Astrocyte of the hippocampus (primary cell): ENCODE results near the gene TPI1.
"Not testable (repeated sequence)": the region's sequence is repeated elsewhere in the genome, so short reads cannot be mapped to it uniquely, and the experiment has no call there.

Experiments used
- DNase-seq: peaks from one replicate; pipeline ENCODE4 v3.0.0; 2011; ENCODE audit warnings: low read depth, low spot score

Gene TPI1

DNA sequence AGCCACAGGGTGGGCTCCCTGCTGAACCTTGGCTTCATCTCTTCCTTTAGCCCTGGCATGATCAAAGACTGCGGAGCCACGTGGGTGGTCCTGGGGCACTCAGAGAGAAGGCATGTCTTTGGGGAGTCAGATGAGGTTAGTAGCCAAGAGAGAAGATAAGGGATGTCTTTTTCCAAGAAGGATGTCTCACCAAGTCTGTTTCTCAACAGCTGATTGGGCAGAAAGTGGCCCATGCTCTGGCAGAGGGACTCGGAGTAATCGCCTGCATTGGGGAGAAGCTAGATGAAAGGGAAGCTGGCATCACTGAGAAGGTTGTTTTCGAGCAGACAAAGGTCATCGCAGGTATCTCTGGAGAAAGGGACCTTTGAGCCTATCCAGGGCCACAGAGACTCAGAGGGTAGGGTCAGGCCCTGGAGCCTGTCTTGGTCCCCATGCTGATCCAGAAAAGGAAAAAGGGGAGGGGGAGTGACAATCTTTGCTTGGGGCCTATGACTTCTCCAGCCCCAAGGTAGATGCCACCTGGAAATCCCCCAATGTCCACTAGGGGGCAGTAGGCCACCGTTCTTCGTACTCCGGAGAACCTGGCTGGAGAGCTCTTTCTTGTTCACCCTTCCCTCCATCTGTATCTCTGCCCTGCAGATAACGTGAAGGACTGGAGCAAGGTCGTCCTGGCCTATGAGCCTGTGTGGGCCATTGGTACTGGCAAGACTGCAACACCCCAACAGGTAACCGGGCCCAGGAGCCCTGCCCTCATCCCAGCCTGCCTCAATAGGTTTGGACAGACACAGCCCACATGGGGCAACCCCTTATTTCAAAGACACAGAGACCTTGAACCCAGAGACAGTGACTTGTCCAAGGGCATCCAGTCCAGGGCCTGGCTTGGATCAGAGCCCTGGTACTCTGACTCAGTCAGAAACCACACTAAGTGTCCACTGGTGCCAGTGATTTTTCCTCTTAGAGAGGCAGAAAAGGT lies 2.0 kb downstream of the TPI1 start:
- DNase-seq = peak; percentile 88

DNA sequence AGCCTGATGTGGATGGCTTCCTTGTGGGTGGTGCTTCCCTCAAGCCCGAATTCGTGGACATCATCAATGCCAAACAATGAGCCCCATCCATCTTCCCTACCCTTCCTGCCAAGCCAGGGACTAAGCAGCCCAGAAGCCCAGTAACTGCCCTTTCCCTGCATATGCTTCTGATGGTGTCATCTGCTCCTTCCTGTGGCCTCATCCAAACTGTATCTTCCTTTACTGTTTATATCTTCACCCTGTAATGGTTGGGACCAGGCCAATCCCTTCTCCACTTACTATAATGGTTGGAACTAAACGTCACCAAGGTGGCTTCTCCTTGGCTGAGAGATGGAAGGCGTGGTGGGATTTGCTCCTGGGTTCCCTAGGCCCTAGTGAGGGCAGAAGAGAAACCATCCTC lies 3.0 kb downstream of the TPI1 start:
- DNase-seq = not testable (repeated sequence)

DNA sequence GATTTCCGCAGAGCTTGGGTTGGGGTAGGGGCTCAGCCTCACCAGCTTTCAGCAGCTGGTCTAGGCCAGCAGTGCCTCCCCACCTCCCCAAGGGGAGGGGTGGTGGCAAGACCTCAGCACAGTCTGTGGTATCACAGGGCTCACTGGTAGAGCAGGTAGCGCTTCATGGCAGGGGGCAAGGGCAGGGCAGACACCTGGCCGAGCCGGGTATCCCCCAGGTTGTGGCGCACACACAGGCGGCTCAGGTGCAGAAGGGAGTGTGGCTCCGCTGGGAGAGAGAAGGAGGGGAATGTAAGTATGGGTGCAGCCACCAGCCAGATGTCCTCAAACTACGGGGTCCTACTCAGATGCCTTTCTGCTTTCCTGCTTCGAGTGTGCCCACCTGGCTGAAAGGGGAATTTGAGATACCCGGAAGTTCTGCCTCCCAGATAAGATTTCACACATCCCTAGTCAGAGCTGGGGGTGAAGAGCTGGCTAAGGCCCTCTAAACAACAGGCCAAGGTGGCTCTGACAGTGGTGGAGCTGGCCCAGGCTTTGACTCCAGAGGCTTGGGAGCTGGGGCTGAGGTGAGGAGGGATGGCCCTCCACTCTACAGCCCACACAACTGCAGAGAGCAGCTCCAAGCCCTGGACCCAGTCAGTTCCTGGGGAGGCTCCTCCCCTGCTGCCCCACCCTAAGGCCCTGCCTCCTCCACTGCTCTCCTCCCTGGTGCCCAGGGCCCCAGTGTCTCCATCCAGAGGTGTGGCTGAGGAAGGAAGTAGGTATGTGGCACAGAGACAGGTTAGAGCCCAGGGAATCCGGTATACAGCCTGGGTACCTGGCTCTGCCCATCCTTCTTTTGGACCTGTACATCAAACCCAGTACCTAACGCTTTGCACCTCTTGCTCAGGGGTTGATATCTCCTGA lies 4.0 kb downstream of the TPI1 start:
- no peak for DNase-seq

DNA sequence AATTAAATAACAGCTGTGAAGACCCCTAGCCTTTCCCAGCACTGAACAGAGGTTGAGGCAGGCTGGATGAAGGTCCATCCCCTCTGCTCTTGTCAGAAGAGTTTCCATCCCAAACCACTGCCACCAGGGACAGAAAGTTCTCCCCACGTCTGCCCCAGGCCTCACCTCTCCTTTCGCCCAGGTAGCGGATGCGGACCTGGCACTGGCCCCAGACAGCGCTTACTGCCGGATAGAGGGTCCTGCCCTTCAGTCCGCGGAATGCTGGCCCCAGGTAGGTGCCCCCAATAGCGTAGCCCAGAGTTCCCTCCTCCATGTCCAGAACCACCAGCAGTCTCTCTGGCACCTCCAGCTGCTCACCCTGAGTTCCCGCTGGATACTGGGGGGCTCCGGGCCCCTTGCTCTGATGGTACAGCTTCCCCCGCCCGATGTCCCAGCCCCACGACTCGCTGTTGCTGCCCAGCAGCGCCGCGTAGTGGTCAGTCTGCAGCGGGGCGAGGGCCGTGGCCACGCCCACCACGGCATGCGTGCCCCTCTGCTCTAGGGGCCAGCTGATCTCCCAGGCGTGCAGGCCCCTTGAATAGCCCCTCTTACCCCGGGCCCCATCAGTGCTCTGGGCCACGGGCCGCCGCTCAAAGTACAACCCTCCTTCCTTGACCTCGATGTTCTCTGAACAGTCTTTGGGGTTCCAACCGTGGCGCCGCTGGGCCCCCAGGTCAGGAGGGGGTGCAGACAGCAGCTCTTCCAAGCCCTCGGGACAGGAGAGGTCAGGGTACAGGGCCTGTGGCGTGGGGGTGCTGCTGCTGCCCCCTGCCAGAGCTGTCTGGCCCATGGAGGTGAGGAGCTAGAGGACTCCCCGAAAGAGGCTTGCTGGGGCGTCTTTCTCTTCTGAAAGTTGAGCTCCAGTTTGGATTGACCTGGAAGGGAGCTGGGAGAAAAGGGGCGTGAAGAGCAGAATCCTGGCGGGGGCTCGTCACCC lies 5.0 kb downstream of the TPI1 start:
- peak; percentile 93 for DNase-seq

DNA sequence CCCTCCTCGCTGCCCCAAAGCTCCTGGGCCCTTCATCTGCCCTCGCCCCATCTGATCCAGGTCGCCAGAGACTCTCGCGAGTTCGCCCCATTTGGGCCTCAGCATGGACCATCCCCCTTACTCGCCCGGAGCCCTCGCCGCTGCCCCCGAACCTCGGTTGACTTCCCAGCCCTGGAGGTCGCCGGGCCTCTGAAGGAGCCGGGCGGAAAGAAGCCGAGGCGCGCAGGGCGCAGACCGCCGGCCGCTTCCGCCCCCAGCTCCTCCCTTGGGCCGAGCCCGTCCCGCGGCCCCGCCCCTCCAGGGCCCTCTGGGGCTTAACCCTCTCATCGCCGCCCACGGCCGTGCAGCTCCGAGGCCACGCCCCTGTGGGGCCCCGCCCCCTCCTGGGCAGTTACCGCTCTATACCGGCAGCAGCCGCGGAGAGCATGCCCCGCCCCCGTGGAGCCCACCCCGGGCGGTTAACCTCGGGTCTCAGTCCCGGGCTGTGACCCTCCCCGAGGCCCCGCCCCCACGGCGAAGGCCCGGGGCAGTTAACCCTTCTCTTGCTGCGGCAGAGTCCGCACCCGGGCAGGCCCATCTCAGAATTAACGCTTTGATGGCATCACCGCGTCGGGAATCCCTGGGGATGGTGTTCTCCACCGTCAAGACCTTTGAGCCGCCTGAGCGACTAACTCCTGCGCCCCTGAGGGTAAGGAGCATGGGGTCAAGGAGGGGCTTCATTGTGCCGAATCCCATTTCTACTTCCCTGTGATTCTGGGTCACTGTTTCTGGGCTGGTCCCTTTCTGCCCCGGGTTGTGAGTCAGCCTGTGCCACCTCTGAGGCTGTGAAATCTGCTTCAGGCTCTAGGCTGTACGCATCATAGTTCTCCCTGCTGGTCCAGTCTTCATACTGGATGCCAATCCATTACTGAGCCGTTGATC lies 6.0 kb downstream of the TPI1 start, which contains the start of gene SPSB2:
Gene SPSB2 (minus strand): TSS at position 210 of the 921 bp plus-strand sequence. CDS start 402 bp downstream, outside the sequence.
- peak; percentile 99 for DNase-seq

DNA sequence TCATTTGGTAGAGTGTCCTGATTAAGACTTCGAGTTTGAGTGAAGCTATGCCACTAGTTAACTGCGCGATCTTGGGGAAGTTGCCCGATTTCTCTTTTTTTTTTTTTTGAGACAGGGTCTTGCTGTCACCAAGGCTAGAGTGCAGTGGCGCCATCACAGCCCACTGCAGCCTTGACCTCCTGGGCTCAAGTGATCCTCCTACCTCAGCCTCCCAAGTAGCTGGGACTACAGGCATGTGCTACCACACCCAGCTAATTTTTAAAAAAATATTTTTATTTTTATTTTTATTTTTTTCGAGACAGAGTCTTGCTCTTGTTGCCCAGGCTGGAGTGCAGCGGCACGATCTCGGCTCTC lies 6.7 kb downstream of the TPI1 start:
- not testable (repeated sequence) for DNase-seq

DNA sequence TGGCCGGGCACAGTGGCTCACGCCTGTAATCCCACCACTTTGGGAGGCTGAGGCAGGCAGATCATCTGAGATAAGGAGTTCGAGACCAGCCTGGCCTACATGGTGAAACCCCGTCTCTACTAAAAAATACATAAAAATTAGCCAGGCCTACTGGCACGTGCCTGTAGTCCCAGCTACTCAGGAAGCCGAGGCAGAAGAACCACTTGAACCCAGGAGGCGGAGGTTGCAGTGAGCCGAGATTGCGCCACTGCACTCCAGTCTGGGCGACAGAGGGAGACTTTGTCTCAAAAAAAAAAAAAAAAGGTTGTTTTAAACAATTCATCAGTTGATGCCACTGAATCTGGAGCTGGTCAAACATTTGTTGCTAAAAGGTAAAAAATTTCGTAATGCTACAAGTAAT lies 12.5 kb downstream of the TPI1 start:
- not testable (repeated sequence) for DNase-seq

DNA sequence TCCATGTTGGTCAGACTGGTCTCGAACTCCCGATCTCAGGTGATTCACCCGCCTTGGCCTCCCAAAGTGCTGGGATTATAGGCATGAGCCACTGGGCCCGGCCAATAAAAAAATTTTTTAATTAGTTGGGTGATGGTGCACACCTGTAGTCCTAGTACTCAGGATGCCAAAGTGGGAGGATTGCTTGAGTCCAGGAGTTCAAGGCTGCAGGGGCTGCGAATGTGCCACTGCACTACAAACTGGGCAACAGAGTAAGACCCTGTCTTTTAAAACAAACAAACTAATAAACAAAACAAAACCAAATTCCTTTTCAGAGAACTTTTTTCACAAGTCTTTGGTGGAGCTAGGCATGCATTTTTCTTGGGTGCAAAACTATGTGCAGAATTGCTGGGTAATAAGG lies 15.9 kb downstream of the TPI1 start:
- DNase-seq = no peak

DNA sequence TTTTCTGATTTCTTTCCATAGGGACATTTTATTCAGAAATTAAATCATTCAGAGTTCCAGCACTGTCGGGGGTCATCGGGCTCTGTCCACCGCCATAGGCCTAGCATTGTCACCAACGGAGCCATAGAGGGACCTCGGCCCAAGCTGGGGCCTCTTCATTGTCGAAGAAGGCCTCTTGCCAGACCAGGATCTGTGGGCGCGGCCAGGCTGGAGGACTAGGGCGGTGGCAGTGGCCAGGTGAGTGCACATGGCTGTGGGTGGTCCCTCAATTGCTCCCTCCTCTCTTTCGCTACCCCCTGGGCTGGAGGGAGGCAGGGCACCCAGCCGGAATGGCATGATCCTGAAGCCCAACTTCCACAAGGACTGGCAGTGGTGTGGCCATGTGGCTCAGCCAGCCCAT lies 16.4 kb downstream of the TPI1 start:
- no peak for DNase-seq

DNA sequence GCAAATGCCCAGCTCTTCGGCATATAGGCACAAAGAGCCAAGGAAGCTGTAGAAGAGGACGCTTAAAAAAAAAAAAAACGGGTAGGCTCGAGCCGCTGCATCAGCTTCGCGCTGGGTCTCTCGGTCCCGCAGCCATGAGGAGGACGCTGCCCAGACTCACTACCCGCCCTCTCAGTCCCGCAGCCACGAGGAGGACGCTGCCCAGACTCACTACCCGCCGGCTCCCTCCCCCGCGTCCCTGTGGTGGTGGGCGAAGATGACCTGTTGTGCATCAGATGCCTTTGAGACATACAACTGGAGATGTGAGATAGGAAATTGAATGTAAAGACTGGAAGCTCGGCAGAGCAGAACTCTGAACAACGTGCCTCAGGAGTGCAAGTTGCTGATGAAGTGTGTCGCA lies 17.2 kb downstream of the TPI1 start:
- no peak for DNase-seq

DNA sequence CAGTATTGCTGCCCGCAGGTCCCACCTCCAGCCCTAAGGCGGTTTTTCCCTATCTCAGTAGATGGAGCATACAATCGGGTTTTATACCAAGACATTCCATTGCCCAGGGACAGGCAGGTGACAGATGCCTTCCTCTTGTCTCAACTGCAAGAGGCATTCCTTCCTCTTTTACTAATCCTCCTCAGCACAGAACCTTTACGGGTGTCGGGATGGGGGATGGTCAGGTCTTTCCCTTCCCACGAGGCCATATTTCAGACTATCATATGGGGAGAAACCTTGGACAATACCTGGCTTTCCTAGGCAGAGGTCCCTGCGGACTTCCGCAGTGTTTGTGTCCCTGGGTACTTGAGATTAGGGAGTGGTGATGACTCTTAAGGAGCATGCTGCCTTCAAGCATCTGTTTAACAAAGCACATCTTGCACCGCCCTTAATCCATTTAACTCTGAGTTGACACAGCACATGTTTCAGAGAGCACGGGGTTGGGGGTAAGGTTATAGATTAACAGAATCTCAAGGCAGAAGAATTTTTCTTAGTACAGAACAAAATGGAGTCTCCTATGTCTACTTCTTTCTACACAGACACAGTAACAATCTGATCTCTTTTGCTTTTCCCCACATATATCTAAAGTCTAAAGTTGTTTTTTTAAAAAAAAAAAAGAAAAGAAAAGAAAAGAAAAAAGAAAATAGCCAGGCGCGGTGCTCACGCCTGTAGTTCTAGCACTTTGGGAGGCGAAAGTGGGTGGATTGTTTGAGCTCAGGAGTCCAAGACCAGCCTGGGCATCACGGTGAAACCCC lies 19.1 kb downstream of the TPI1 start:
- DNase-seq = not testable (repeated sequence)

DNA sequence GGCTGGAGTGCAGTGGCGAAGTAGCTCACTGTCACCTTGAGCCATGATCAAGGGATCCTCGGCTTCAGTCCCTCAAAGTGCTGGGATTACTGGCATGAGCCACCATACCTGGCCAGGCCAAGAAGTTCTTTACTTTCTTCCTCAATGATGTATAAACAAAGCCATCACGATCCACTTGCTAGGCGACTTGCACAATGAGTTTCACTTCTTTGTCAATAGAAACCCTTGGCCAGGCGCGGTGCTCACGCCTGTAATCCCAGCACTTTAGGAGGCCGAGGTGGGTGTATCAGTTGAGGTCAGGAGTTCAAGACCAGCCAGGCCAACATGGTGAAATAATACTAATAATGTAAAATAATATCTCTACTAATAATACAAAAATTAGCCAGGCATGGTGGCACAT lies 20.1 kb downstream of the TPI1 start:
- no peak for DNase-seq

DNA sequence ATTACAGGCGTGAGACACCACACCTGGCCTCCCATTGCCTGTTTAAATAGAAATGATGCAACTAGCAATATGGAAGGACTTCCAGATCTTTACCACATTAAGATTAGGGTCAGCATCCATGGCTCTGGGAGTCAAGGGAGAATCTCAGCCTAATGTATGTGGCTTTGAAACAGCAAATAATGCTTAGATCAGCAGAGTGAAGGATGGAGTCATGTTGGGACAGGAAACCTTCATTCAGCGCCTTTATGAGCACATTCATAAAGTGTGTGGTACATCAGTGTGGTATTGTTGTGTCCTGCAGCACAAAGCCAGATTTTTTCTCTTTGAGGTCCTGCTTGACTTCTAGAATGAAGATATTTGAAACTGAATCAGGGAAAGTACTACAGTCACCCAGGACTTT lies 21.0 kb downstream of the TPI1 start:
- DNase-seq = no peak

DNA sequence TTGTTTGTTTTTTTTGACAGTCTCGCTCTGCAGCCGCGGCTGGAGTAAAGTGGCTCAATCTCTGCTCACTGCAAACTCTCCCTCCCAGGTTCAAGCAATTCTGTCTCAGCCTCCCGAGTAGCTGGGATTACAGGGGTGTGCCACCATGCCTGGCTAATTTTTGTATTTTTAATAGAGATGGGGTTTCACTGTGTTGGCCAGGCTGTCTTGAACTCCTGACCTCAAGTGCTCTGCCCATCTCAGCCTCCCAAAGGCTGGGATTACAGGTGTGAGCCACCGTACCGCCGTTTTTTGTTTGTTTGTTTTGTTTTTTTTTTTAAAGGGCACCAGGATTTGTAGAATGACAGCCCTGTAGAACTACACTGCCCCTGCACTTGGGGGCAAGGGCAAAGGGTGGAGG lies 21.5 kb downstream of the TPI1 start:
- not testable (repeated sequence) for DNase-seq

DNA sequence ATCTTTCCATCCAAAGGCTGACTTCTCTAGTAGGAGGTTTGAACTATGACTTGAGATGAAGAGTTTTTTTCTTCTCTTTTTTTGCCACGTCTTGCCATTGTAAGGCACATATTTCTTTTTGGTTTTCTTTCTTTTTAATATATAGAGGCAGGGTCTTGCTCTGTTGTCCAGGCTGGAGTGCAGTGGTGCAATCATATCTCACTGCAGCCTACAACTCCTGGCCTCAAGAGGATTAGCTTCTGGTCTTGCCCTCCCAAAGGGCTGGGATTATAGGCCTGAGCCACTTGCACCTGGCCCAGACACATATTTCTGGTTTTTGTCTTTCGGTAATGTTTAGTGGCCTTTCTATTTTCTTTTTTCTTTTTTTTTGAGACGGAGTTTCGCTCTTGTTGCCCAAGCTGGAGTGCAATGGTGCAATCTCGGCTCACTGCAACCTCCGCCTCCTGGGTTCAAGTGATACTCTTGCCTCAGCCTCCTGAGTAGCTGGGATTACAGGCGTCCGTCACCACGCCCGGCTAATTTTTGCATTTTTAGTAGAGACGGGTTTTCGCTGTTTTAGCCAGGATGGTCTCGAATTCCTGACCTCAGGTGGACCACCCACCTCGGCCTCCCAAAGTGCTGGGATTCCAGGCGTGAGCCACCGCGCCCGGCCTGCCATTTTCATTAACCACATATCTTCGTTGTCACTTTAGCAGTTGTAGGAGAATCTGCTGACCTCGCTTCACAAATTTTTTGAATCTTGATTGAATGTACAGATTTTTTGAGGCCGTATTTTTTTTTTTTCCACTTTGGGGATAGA lies 22.6 kb downstream of the TPI1 start:
- DNase-seq = not testable (repeated sequence)

DNA sequence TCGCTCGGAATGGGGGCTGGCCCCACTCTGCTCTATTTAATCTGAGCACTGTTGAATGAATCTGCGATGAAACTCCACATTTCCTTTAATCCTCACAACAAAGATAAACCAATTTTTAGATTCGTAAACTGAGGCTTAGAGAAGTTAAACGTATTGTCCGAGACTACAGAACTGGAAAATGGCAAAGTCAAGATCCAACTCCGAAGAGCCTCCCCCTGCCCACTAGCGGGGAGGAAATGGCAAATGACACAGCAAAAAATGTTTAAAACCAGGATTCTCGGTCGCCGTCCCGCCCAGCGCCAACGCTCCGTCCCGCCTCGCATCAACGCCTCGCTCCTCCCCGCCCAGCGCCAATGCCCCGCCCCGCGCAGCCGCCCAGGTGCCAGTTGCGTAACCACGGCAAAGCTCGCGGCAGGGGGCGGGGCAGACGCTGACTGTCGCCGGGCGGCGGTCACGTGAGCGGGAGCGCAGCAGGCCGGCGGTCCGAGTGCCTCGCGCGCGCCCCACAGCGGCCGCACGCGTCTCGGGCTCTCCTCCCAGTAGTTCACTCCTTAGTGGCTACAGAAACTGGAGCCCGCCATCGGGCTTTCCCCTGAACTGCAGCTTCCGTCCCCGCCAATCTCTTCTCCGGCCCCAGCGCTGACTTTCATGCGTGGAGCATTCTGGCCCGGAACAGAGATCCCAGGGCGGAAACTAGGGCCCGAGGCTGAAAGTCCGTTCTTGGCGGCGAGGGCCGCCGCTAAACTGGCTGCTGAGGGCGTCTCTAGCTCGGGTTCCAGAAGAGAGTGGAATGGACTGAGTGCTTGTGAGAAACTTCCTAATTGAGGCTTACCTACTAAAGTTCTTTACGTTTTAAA lies 23.7 kb downstream of the TPI1 start:
- peak; percentile 99 for DNase-seq

DNA sequence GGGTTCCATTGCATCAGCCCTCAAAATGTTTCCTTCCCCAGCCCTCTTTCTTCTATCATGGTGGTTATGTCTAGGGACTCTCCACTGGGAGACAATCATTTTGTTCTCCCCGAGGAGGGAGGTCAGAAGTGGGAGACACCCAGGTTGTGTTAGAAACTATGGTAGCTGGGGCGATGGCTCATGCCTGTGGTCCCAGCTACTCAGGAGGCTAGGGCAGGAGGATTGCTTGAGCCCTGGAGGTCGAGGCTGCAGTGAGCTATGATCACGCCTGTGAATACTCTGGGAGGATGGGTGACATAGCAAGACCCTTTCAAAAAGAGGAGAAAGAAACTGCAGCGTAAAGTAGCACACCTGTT lies 24.3 kb downstream of the TPI1 start:
- DNase-seq = no peak

DNA sequence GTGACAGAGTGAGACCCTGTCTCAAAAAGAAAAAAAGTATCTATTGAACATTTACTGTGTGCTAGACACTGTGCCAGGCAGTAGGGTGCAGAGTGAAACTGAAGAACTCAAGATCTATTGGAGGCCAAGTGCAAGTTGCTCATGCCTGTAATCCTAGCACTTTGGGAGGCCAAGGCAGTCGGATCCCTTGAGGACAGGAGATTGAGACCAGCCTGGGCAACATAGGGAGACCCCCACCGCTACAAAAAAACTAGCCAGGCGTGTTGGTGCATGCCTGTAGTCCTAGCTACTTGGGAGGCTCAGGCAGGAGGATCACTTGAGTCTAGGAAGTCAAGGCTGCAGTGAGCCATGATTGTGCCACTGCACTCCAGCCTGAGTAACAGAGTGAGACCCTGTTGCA lies 25.4 kb downstream of the TPI1 start:
- not testable (repeated sequence) for DNase-seq
